Stimulated activated effector memory CD8-positive, alpha-beta T cell treated with anti-CD3 and anti-CD28 coated beads, Interleukin-12 subunit alpha, Interleukin-12 subunit beta, amount 100 ng/mL, for 72 hours (primary cell): ENCODE measurements around the gene SET.
"Not testable (repeated sequence)": the region's sequence is repeated elsewhere in the genome, so short reads cannot be mapped to it uniquely, and the experiment has no call there.

Experiments
- ATAC-seq: fragments of 150-1000 bp; cut with Tn5 transposase; 2 replicates; pipeline ENCODE4 v1.10.0; 2021
- DNase-seq, 2 donors: peaks; one replicate each; pipeline ENCODE4 v3.0.0; 2021 to 2022; ENCODE audit warnings: low spot score in 2 of 2
- H3K27ac Mint-ChIP-seq: one replicate; pipeline ENCODE4 v1.8.0; 2022; ENCODE audit warnings: mild to moderate bottlenecking, mixed read lengths
- H3K36me3 Mint-ChIP-seq: one replicate; pipeline ENCODE4 v1.8.0; 2022; ENCODE audit warnings: mild to moderate bottlenecking, mixed read lengths
- H3K4me1 Mint-ChIP-seq: one replicate; pipeline ENCODE4 v1.8.0; 2022; ENCODE audit warnings: mixed read lengths
- H3K4me3 Mint-ChIP-seq: one replicate; pipeline ENCODE4 v1.8.0; 2022; ENCODE audit warnings: mild to moderate bottlenecking, mixed read lengths
- H3K9me3 Mint-ChIP-seq: one replicate; pipeline ENCODE4 v1.8.0; 2022; ENCODE audit warnings: mixed read lengths

SET gene

DNA sequence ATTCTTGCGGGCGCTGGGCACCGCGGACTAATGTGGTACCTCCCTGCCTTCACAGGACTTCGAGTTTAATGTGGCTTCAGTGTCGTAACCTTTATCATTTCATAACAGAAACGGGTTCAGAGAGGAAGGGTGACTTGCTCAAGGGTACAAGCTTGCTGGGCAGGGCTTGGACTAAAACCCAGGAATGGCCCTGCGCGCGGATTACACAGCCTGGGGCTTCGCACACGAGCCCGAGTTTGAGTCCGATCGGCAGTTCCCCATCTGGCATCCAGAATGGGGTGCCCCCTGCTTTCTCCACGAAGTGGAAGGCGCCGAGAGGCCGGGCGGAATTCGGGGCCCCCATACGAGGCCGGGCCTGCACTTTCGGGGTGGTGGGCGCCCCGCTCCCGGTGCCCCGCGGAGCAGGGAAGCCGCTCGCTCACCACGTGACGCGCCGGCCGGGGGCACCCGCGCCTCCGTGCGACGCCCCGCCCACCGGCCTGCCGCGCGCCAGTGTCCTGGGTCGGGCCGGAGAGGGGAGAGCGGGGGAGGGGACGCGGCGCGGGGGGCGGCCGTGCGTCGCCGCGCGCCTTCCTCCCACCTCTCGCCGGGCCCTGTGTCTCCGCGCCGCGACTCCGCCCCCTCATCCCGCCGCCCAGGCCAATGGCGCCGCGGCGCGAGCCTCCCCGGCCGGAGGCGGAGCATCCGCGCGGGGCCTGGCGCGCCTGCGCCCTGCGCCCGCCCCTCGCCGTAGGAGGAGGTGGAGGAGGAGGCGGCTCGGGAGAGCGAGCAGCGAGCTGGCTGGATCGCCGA is at the start of gene SET:
SET (plus strand) TSS at position 722 of the 792 bp plus-strand sequence. CDS start 361 bp downstream, outside the sequence.
- Mint-ChIP-seq H3K4me3 (peak within 1 kb of the TSS; percentile 97), H3K4me1 (peaks cover 53% of the 10 kb centered on the region), H3K36me3 (peaks cover 69% of the 10 kb centered on the region), H3K27ac (peak within 1 kb of the TSS; percentile 93), H3K9me3 (no peaks in the 10 kb centered on the region)
- ATAC-seq (peak; percentile 82), DNase-seq (peak; percentile 93 to 95)

DNA sequence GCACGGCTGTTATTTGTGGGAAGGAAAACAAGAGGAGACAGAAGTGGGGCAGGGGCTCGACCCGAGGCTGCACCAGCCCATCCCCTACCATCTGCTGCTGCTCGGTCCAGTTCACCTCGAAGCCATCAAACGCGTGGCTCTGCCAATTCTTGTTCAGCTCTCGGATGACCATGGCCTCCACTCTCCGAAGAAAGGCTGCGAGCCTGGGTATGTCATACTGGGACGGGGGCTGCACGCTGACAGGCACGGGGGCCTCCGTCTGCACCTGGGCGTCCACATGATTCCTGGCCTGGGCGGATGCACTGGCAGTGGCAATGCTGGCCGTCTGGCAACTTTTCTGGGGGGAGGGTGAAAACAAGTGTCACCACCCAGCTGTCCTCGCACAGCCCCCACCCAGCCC is 48.4 kb upstream of the SET start:
- no peaks in the 10 kb centered on the region for H3K4me1 Mint-ChIP-seq
- ATAC-seq (no peak), DNase-seq (no peak)
- no peaks in the 10 kb centered on the region for H3K36me3 Mint-ChIP-seq
- H3K4me3 Mint-ChIP-seq, result no peak overlapping the region
- no peaks in the 10 kb centered on the region for H3K9me3 Mint-ChIP-seq
- H3K27ac Mint-ChIP-seq, result no peak overlapping the region

DNA sequence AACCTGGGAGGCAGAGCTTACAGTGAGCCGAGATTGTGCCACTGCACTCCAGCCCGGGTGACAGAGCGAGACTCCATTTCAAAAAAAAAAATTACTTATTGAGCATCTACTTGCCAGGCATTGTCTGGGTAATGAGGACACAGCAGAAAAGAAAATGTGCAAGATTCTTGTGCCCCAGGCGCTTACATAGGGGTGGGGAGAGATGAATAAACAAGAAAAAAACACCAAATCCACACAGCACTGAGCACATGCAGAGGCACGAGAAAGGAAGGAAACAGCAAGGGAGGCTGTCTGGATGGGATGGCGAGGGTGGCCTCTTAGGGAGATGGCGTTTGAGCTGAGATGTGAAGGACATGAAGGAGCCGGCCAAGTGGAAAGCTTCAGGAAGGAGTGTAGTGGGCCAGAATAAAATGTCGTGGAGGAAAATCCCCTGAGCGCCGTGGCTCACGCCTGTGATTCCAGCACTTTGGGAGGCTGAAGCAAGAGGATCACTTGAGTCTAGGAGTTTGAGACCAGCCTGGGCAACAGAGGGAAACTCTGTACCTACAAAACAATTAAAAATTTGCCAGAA is 46.3 kb upstream of the SET start:
- no peak overlapping the region for H3K27ac Mint-ChIP-seq
- DNase-seq (no peak), ATAC-seq (no peak)
- no peak overlapping the region for H3K4me3 Mint-ChIP-seq
- H3K36me3 Mint-ChIP-seq, result no peaks in the 10 kb centered on the region
- no peaks in the 10 kb centered on the region for H3K9me3 Mint-ChIP-seq
- H3K4me1 Mint-ChIP-seq, result no peaks in the 10 kb centered on the region

GRCh38 chr9:128643519-128644300 is 45.3 kb upstream of the SET start:
- no peak overlapping the region for H3K27ac Mint-ChIP-seq

DNA sequence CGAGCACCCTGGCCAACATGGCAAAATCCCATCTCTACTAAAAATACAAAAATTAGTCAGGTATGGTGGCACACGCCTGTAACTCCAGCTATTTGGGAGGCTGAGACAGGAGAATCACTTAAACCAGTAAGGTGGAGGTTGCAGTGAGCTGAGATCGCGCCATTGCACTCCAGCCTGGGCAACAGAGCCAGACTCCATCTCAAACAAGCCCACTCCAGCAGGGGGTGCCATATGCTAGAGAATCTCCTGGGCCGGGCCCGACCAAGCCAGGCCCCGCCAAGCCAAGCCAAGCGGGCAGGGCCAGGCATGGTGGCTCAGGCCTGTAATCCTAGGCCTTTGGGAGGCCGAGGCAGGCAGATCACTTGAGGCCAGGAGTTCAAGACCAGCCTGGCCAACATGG is 40.8 kb upstream of the SET start:
- DNase-seq (peak; percentile 44 to 77), ATAC-seq (peak; percentile 93)
- not testable (repeated sequence) for H3K4me1 Mint-ChIP-seq, H3K36me3 Mint-ChIP-seq, H3K27ac Mint-ChIP-seq, H3K4me3 Mint-ChIP-seq, H3K9me3 Mint-ChIP-seq

More at GRCh38 chr9:128643519-128644300, 45.3 kb upstream of the SET start:
- Mint-ChIP-seq H3K9me3 (no peaks in the 10 kb centered on the region), H3K36me3 (no peaks in the 10 kb centered on the region), H3K4me1 (no peaks in the 10 kb centered on the region), H3K4me3 (no peak overlapping the region)
- peak; percentile 43 for ATAC-seq
- no peak for DNase-seq

- no peaks in the 10 kb centered on the region for H3K4me1 Mint-ChIP-seq
- DNase-seq (no peak), ATAC-seq (no peak)
- no peaks in the 10 kb centered on the region for H3K36me3 Mint-ChIP-seq
- H3K27ac Mint-ChIP-seq, result no peak overlapping the region
- no peak overlapping the region for H3K4me3 Mint-ChIP-seq
- no peaks in the 10 kb centered on the region for H3K9me3 Mint-ChIP-seq
Measured at GRCh38 chr9:128651798-128652197, 37.2 kb upstream of the SET start.

DNA sequence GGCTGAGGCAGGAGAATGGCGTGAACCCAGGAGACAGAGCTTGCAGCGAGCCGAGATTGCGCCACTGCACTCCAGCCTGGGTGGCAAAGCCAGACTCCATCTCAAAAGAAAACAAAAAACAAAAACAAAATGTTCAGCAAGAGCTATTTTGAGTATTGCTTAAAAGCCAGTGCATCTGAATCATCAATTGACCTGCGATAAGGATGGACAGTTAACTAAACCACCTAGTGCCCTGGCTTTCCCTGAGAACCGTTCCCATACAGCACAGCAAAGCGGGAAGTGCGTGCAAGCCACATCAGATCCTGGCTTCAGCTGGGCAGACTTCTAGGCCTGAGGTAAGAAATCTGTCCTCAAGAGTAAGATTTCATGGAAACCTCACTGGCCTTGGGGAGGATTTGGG is 35.1 kb upstream of the SET start:
- DNase-seq (no peak), ATAC-seq (no peak)
- H3K27ac Mint-ChIP-seq, result no peak overlapping the region
- no peaks in the 10 kb centered on the region for H3K36me3 Mint-ChIP-seq
- no peak overlapping the region for H3K4me3 Mint-ChIP-seq
- no peaks in the 10 kb centered on the region for H3K4me1 Mint-ChIP-seq
- H3K9me3 Mint-ChIP-seq, result no peaks in the 10 kb centered on the region

- DNase-seq (no peak), ATAC-seq (no peak)
- H3K27ac Mint-ChIP-seq, result no peak overlapping the region
- H3K4me3 Mint-ChIP-seq, result no peak overlapping the region
- no peaks in the 10 kb centered on the region for H3K36me3 Mint-ChIP-seq
- H3K9me3 Mint-ChIP-seq, result no peaks in the 10 kb centered on the region
- no peaks in the 10 kb centered on the region for H3K4me1 Mint-ChIP-seq
Measured at GRCh38 chr9:128654481-128654880, 34.5 kb upstream of the SET start.

DNA sequence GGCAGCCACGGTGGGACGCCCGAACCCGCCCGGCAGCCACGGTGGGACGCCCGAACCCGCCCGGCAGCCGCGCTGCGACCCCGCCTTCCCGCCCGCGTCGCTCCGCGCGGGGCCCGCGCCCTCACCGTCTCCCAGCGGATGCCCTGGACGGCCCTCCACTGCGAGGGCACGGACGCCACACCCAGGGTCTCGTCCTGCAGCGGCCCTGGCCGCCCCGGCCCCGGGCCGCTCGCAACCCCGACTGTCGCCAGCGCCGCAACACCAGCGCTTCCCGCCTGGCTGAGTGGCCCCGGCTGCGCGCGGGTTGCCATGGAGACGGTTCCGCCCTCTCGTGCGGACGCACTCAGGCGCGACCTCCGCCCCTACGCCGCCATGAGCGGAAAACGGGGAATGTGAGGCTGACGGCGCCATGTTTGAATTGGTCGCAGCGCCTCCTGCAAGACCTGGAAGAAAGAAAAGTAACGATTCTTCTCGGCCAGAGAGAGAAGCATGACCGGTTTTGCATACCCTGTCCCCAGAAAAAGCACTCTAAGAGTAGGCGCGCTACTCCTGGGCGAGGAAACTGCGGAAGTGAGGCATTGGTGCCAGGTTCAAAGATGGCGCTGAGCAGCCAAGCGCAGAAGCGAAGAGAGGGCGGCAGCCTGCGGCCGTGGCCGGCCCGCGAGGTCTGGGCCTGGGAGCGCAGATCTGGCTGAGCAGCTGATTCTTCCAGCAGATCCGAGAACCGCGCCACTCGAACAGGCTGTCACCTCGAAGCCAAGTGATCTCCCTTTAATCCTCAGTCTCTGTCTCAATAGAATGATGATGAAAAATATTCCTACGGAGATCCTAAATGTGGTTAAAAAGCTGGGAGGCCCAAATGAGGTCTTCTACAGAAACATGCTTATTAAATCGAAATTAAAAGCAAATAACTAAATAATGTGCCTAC is 32.3 kb upstream of the SET start, which contains the start of gene DYNC2I2:
DYNC2I2 (minus strand) TSS at position 432 of the 928 bp plus-strand sequence; CDS start at position 311, 121 bp downstream.
- peak within 1 kb of the TSS; percentile 100 for H3K27ac Mint-ChIP-seq
- no peaks in the 10 kb centered on the region for H3K4me1 Mint-ChIP-seq
- DNase-seq, result peak; percentile 96 to 97
- H3K4me3 Mint-ChIP-seq, result peak within 1 kb of the TSS; percentile 78
- ATAC-seq, result peak; percentile 99
- no peaks in the 10 kb centered on the region for H3K9me3 Mint-ChIP-seq
- no peaks in the 10 kb centered on the region for H3K36me3 Mint-ChIP-seq

DNA sequence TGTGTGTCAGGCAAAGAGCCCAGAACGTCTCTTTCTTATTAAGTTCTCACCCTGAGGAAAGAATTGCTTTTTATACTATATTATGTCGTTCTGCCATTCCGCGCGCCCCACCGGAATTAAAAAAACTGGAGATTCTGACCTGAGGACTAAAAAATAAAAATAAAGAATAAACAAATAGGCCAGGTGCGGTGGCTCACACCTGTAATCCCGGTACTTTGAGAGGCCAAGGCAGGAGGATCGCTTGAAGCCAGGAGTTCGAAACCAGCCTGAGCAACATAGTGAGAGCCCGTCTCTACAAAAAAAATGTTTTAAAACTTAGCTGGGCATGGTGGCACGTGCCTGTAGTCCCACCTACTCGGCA is 31.7 kb upstream of the SET start:
- peak overlapping the region; percentile 100 for H3K27ac Mint-ChIP-seq
- no peaks in the 10 kb centered on the region for H3K9me3 Mint-ChIP-seq
- H3K4me1 Mint-ChIP-seq, result no peaks in the 10 kb centered on the region
- DNase-seq (no peak), ATAC-seq (no peak)
- peak overlapping the region; percentile 78 for H3K4me3 Mint-ChIP-seq
- no peaks in the 10 kb centered on the region for H3K36me3 Mint-ChIP-seq

DNA sequence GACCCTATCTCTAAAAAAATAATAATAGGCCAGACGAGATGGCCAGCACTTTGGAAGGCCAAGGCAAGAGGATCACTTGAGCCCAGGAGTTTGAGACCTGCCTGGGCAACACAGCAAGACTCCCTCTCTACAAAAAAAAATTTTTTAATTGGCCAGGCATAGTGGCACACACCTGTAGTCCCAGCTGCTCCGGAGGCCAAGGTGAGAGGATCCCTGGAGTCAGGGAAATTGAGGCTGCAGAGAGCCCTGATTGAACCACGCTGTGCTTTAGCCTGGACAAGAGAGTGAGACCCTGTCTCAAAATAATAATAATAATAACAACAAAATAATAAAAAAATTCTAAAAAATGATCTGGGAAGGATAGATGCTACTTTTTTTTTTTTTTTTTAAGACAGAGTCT is 31.2 kb upstream of the SET start:
- ATAC-seq (no peak), DNase-seq (no peak)
- no peaks in the 10 kb centered on the region for H3K9me3 Mint-ChIP-seq
- H3K4me1 Mint-ChIP-seq, result no peaks in the 10 kb centered on the region
- H3K27ac Mint-ChIP-seq, result peak overlapping the region; percentile 100
- no peaks in the 10 kb centered on the region for H3K36me3 Mint-ChIP-seq
- H3K4me3 Mint-ChIP-seq, result peak overlapping the region; percentile 78

DNA sequence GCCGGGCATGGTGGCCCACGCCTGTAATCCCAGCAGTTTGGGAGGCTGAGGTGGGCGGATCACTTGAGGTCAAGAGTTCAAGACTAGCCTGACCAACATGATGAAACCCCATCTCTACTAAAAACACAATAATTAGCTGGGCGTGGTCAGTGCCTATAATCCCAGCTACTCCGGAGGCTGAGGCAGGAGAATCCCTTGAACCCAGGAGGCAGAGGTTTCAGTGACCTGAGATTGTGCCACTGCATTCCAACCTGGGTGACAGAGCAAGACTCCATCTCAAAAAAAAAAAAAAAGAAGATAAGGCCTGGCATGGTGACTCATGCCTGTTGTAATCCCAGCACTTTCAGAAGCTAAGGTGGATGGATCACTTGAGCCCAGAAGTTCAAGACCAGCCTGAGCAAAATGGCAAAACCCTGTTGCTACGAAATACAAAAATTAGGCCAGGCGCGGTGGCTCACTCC is 22.5 kb upstream of the SET start:
- DNase-seq, H3K4me1 Mint-ChIP-seq, H3K9me3 Mint-ChIP-seq, H3K36me3 Mint-ChIP-seq, H3K27ac Mint-ChIP-seq, ATAC-seq, H3K4me3 Mint-ChIP-seq: not testable (repeated sequence)

GRCh38 chr9:128669786-128670185 is 19.2 kb upstream of the SET start:
- no peaks in the 10 kb centered on the region for H3K9me3 Mint-ChIP-seq
- H3K27ac Mint-ChIP-seq, result no peak overlapping the region
- DNase-seq (no peak), ATAC-seq (no peak)
- no peaks in the 10 kb centered on the region for H3K4me1 Mint-ChIP-seq
- H3K4me3 Mint-ChIP-seq, result no peak overlapping the region
- H3K36me3 Mint-ChIP-seq, result no peaks in the 10 kb centered on the region

- ATAC-seq, result no peak
- peaks cover 19% of the 10 kb centered on the region for H3K36me3 Mint-ChIP-seq
- H3K9me3 Mint-ChIP-seq, result no peaks in the 10 kb centered on the region
- no peak overlapping the region for H3K4me3 Mint-ChIP-seq
- H3K4me1 Mint-ChIP-seq, result no peaks in the 10 kb centered on the region
- peak overlapping the region; percentile 40 for H3K27ac Mint-ChIP-seq
- no peak for DNase-seq
Measured at GRCh38 chr9:128675382-128675781, 13.6 kb upstream of the SET start.

- no peaks in the 10 kb centered on the region for H3K9me3 Mint-ChIP-seq
- no peak for ATAC-seq
- DNase-seq, result no peak
- peaks cover 6% of the 10 kb centered on the region for H3K4me1 Mint-ChIP-seq
- H3K4me3 Mint-ChIP-seq, result no peak overlapping the region
- no peak overlapping the region for H3K27ac Mint-ChIP-seq
- H3K36me3 Mint-ChIP-seq, result peaks cover 19% of the 10 kb centered on the region
Measured at GRCh38 chr9:128677794-128678193, 11.2 kb upstream of the SET start.
